ENCODE measurements around the gene CLSTN2.

The CLSTN2 gene

DNA sequence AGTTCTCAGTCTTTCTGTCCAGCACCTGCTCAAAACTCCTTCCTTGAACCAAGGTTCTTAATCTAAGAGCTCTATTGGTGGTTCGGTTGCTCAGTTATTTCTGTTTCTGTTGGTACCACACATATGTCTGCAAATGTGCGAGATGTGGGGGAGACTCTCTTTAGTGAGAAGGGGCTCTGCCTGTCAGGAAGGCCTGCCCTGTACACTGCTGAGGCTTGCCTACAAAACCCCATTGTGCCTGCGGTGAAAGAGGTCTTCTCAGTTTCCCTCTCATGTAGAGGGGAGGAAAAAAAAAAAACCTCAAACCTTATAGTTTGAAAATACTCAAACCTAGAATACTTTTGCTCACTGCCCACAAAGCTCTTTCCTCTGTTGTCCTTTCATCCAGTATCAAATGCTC lies 142.4 kb downstream of the CLSTN2 start:
- no peak overlapping the region for H3K9ac ChIP-seq (ENCODE audit: low read length)
- H3K27ac ChIP-seq (ENCODE audit: low read depth, low read length) = no peak overlapping the region
- no peaks in the 10 kb centered on the region for H3K27me3 ChIP-seq (ENCODE audit: control insufficient read depth, insufficient read depth, low read length)
- no peaks in the 10 kb centered on the region for H3K36me3 ChIP-seq (ENCODE audit: control insufficient read depth, insufficient read depth, low read length)
- no peak overlapping the region for H3K4me3 ChIP-seq (ENCODE audit: low read length)
- no peaks in the 10 kb centered on the region for H3K4me1 ChIP-seq (ENCODE audit: control insufficient read depth, insufficient read depth, low read length)

DNA sequence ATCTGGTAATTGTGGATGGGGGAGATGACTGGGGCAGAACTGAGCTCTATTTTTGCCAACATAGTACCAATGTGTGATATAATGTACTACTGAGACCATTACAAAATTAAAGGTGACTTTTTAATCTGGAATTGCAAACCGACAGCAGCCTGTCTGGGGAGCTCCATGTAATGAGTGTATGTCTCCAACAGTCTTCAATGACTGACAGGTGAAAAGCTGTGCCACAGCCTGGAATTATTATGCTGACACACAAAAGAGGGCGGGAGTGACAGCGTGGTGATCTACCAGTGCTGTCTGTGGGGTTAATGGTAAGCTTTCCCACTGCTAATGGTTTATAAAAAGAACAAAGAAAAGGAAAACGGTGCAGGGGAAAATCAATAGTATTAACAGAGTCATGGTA lies 143.4 kb downstream of the CLSTN2 start:
- no peak overlapping the region for H3K27ac ChIP-seq (ENCODE audit: low read depth, low read length)

DNA sequence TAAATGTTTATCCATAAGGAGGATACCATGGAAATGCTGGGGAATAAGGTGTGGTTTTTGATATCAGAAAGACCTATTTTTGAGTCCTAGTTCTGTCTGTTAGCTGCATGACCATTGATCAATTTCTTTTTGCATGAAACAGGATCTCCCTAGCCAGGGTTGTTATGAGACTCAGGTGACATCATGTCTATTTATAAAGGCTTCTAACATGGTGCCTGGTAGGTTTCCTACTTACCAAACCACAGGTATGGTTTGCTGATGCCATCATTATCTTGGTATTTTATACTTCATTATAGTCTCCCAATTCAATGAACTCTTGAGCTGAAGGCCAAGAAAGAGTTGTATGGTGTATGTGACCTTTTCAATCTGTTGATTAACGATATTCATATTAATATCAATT lies 144.0 kb downstream of the CLSTN2 start:
- Histone ChIP-seq H3K4me1 (ENCODE audit: control insufficient read depth, insufficient read depth, low read length) (no peaks in the 10 kb centered on the region), H3K27me3 (ENCODE audit: control insufficient read depth, insufficient read depth, low read length) (no peaks in the 10 kb centered on the region), H3K36me3 (ENCODE audit: control insufficient read depth, insufficient read depth, low read length) (no peaks in the 10 kb centered on the region), H3K4me3 (ENCODE audit: low read length) (no peak overlapping the region), H3K27ac (ENCODE audit: low read depth, low read length) (no peak overlapping the region), H3K9ac (ENCODE audit: low read length) (no peak overlapping the region)

More for the DNA sequence above, 143.4 kb downstream of the CLSTN2 start:
- Histone ChIP-seq H3K4me3 (ENCODE audit: low read length) (no peak overlapping the region), H3K27me3 (ENCODE audit: control insufficient read depth, insufficient read depth, low read length) (no peaks in the 10 kb centered on the region), H3K9ac (ENCODE audit: low read length) (no peak overlapping the region), H3K4me1 (ENCODE audit: control insufficient read depth, insufficient read depth, low read length) (no peaks in the 10 kb centered on the region), H3K36me3 (ENCODE audit: control insufficient read depth, insufficient read depth, low read length) (no peaks in the 10 kb centered on the region)

DNA sequence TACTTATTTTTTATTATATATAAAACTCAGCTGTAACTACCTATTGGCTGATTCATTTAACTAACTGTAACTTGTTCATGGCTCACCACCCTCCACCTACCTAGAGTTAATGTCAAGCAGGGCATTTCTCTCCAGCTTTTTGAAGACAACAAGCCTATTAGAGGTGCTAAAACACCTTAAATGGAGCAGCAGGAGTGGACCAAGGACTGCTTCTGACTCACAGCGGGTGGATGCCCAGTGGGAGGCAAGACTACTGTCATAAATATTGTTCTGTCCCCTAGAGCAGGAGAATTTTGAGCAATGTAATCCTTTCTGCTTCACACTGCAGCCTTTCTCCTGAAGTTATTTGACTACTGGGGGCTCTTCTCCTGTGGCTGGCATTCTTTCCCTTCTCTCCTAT lies 146.9 kb downstream of the CLSTN2 start:
- no peaks in the 10 kb centered on the region for H3K36me3 ChIP-seq (ENCODE audit: control insufficient read depth, insufficient read depth, low read length)
- no peak overlapping the region for H3K27ac ChIP-seq (ENCODE audit: low read depth, low read length)
- H3K4me1 ChIP-seq (ENCODE audit: control insufficient read depth, insufficient read depth, low read length) = no peaks in the 10 kb centered on the region
- no peak overlapping the region for H3K4me3 ChIP-seq (ENCODE audit: low read length)
- no peaks in the 10 kb centered on the region for H3K27me3 ChIP-seq (ENCODE audit: control insufficient read depth, insufficient read depth, low read length)
- H3K9ac ChIP-seq (ENCODE audit: low read length) = no peak overlapping the region

DNA sequence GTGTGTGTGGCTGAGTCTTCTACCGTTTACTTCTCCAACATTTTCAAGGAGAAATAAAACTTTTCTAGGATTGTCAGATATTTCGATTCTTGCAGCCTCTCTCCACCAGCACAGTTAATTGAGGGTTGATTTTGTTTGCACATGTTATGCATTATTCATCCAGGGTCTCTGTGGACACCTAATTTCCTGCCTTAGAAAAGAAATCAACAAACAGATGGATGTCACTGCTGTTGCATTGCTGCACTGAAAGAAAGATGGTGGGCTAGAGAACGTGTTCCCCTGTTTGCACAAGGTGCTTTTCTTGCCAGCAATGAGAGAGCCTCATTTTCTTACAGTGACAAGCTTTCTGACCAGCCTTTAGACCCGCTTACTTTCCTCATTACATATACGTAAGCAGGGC lies 150.0 kb downstream of the CLSTN2 start:
- Histone ChIP-seq H3K4me3 (ENCODE audit: low read length) (no peak overlapping the region), H3K9ac (ENCODE audit: low read length) (no peak overlapping the region), H3K36me3 (ENCODE audit: control insufficient read depth, insufficient read depth, low read length) (no peaks in the 10 kb centered on the region), H3K27me3 (ENCODE audit: control insufficient read depth, insufficient read depth, low read length) (no peaks in the 10 kb centered on the region), H3K27ac (ENCODE audit: low read depth, low read length) (no peak overlapping the region), H3K4me1 (ENCODE audit: control insufficient read depth, insufficient read depth, low read length) (no peaks in the 10 kb centered on the region)

DNA sequence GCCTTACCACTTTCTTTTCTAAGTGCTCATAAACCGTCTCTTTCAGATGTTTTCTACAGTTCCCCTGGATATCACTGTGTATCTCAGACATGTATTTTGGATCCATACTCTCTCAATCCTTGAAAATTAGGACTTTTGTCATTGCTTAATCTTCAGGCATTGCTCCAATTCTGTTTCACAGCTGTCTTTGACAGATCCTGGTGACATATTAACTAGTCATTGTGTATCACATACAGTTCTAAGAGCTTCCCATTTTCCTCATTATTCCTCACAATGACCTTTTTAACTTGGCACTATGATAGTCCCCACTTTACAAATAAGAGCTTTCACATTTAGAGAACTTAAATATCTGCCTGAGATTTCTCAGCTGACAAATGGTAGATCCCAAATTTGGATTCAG lies 151.7 kb downstream of the CLSTN2 start:
- Histone ChIP-seq H3K4me3 (ENCODE audit: low read length) (no peak overlapping the region), H3K9ac (ENCODE audit: low read length) (no peak overlapping the region), H3K27ac (ENCODE audit: low read depth, low read length) (no peak overlapping the region), H3K27me3 (ENCODE audit: control insufficient read depth, insufficient read depth, low read length) (no peaks in the 10 kb centered on the region), H3K36me3 (ENCODE audit: control insufficient read depth, insufficient read depth, low read length) (no peaks in the 10 kb centered on the region), H3K4me1 (ENCODE audit: control insufficient read depth, insufficient read depth, low read length) (no peaks in the 10 kb centered on the region)

DNA sequence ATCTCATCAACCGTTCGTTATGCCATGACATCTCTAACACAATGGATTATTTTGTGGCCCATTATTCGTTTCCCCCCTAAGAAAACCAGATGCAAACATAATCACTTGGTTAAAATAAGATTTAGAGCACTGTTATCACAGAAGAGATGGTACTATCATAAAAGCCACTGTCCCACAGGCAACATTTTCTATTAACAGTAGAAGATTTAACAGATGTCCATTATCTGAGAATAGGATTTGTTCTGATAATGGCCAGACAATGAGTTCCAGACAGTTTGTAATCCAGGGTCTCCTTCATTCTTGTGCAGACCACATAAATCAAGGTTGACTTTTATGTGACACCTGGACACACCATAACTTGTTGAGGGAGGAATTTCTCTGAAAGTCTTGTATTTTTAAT lies 153.1 kb downstream of the CLSTN2 start:
- H3K36me3 ChIP-seq (ENCODE audit: control insufficient read depth, insufficient read depth, low read length) = no peaks in the 10 kb centered on the region
- no peak overlapping the region for H3K4me3 ChIP-seq (ENCODE audit: low read length)
- H3K9ac ChIP-seq (ENCODE audit: low read length) = no peak overlapping the region
- no peak overlapping the region for H3K27ac ChIP-seq (ENCODE audit: low read depth, low read length)
- no peaks in the 10 kb centered on the region for H3K4me1 ChIP-seq (ENCODE audit: control insufficient read depth, insufficient read depth, low read length)
- no peaks in the 10 kb centered on the region for H3K27me3 ChIP-seq (ENCODE audit: control insufficient read depth, insufficient read depth, low read length)

DNA sequence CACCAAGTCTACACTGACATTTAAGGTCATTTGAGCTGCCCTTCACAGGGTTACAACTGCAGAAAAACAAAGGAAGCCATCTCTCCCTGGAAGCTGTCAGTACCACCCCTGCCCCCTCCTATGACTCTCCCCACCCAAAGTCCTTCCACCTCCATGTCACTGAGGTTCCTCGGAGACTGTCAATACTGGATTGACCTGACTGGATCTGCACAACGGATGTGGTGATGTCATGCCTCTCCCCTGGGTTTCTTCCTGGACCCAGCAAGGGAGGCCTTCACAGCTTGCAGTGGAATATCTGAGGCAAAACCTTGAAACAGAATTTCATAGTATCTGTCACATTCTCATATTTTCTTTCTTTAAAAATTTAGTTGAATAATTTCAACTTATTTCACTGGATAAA lies 153.5 kb downstream of the CLSTN2 start:
- Histone ChIP-seq H3K36me3 (ENCODE audit: control insufficient read depth, insufficient read depth, low read length) (no peaks in the 10 kb centered on the region), H3K27ac (ENCODE audit: low read depth, low read length) (no peak overlapping the region), H3K4me3 (ENCODE audit: low read length) (no peak overlapping the region), H3K9ac (ENCODE audit: low read length) (no peak overlapping the region), H3K27me3 (ENCODE audit: control insufficient read depth, insufficient read depth, low read length) (no peaks in the 10 kb centered on the region), H3K4me1 (ENCODE audit: control insufficient read depth, insufficient read depth, low read length) (no peaks in the 10 kb centered on the region)

DNA sequence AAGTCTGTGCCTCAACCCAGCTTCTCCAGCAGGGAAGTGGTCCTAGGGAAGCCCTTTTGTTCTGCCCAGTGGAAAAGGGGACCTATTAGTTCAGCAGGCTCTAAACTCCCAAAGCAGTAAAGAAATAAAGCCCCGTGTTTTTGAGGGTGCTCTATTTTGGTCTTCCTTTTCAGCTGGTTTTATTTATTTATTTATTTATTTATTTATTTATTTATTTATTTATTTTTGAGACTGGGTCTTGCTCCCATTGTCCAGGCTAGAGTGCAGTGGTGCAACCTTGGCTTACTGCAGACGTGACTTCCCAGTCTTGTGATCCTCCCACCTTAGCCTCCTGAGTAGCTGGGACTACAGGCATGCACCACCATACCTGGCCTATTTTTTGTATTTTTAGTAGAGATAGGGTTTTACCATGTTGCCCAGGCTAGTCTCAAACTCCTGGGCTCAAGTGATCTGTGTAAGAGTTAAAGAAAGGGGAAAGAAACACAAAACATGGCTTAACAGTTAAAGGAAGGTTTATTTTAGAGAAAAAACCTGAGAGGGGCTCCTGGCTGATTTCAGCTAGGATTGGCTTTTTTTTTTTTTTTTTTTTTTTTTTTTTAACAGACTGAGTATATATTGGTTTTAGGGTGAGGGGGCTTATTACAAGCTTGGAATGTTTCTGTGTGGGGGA lies 154.6 kb downstream of the CLSTN2 start:
- Histone ChIP-seq H3K9ac (ENCODE audit: low read length) (no peak overlapping the region), H3K4me1 (ENCODE audit: control insufficient read depth, insufficient read depth, low read length) (peaks cover 3% of the 10 kb centered on the region), H3K27me3 (ENCODE audit: control insufficient read depth, insufficient read depth, low read length) (no peaks in the 10 kb centered on the region), H3K36me3 (ENCODE audit: control insufficient read depth, insufficient read depth, low read length) (no peaks in the 10 kb centered on the region), H3K4me3 (ENCODE audit: low read length) (no peak overlapping the region), H3K27ac (ENCODE audit: low read depth, low read length) (no peak overlapping the region)

DNA sequence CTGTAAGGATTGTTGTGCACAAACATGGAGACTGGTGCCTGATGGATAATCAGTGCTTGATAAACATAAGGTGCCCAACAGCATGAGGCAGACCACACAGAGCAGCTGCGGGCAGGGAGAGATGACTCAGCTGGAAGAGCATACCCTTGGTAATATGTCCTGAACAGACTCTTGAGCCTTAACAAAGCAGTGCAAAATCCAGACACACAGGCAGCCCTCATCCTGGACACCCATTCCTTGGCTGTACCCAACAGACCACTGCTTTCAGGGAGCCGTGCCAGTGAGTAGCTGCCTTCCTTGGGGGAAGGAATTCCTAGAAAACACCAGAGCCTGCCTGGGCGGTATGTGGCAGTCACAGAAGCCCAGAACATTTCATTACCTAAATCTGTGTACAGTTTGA lies 156.2 kb downstream of the CLSTN2 start:
- no peak overlapping the region for H3K4me3 ChIP-seq (ENCODE audit: low read length)
- H3K4me1 ChIP-seq (ENCODE audit: control insufficient read depth, insufficient read depth, low read length) = peaks cover 3% of the 10 kb centered on the region
- H3K36me3 ChIP-seq (ENCODE audit: control insufficient read depth, insufficient read depth, low read length) = no peaks in the 10 kb centered on the region
- H3K9ac ChIP-seq (ENCODE audit: low read length) = no peak overlapping the region
- H3K27ac ChIP-seq (ENCODE audit: low read depth, low read length) = no peak overlapping the region
- no peaks in the 10 kb centered on the region for H3K27me3 ChIP-seq (ENCODE audit: control insufficient read depth, insufficient read depth, low read length)

DNA sequence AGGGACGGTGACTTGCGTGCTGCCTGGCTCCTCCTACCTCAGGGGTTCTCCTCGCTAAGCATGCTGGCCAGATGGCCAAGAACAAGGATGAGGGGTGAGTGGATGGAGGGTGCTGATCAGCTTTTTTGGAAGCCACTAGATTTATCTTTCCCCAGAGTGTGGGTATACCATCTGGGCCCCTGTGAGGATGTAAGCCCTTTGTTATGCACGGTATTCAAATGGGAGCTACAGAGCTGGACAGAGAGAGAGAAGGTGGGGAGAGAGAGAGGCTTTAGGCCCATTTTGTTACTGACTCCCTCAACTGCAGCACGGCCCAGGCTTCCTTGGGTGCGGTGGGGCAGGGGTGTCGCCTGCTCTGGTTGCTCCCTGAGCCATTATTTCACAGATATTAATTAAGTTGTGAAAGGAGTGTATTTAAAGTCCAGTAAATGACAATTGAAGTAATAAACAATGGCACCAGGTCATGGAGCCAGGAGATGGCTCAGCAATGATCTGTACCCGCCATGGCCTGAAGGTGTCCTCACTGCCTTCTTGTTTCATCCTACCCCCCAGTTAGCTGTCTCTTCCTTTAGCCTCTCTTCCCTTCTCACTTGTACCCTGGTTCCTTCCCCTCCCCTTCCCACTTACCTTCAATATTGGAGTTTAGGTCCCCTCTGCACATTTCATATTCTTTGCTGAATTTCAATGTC lies 158.0 kb downstream of the CLSTN2 start:
- no peaks in the 10 kb centered on the region for H3K36me3 ChIP-seq (ENCODE audit: control insufficient read depth, insufficient read depth, low read length)
- H3K27me3 ChIP-seq (ENCODE audit: control insufficient read depth, insufficient read depth, low read length) = no peaks in the 10 kb centered on the region
- no peak overlapping the region for H3K4me3 ChIP-seq (ENCODE audit: low read length)
- H3K9ac ChIP-seq (ENCODE audit: low read length) = no peak overlapping the region
- H3K4me1 ChIP-seq (ENCODE audit: control insufficient read depth, insufficient read depth, low read length) = peaks cover 3% of the 10 kb centered on the region
- no peak overlapping the region for H3K27ac ChIP-seq (ENCODE audit: low read depth, low read length)

DNA sequence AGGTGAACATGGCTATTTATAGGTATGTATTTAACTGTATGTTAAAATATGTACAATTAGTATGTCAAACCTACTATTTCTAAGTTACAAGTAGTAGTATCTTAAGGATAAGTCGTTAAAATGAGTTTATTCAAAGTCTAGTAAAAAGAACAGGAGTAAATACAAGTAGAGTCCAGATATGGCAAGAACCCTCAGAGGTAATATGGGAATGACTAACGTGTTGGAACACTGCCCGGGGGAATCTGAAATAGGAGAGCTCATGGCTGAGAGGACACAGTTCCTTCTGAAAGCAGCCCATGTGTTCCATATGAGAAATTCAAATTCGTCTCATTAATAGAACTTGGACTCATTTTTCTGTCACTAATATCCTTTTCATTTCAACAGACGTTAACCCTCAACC lies 158.8 kb downstream of the CLSTN2 start:
- Histone ChIP-seq H3K9ac (ENCODE audit: low read length) (no peak overlapping the region), H3K27ac (ENCODE audit: low read depth, low read length) (no peak overlapping the region), H3K4me3 (ENCODE audit: low read length) (no peak overlapping the region), H3K27me3 (ENCODE audit: control insufficient read depth, insufficient read depth, low read length) (no peaks in the 10 kb centered on the region), H3K36me3 (ENCODE audit: control insufficient read depth, insufficient read depth, low read length) (no peaks in the 10 kb centered on the region), H3K4me1 (ENCODE audit: control insufficient read depth, insufficient read depth, low read length) (peaks cover 3% of the 10 kb centered on the region)

DNA sequence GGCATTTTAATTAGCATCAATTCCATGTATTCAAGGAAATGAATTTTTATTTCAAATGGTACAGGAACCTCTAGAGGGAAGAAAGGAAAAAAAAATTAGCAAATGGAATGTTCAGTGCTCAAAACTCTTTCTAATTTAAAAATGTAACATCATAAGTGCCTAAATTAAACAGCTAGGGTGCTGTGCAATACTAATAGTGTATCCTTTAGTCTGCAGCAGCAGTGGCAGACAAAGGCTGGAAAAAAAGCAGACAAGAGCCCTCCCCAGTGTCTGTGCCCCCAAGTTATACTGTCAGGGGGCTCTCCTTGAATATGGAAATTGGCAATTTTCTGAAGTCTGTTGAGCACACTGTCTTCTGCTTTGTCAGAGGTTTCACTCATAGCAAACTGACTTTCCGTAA lies 159.5 kb downstream of the CLSTN2 start:
- Histone ChIP-seq H3K36me3 (ENCODE audit: control insufficient read depth, insufficient read depth, low read length) (no peaks in the 10 kb centered on the region), H3K4me3 (ENCODE audit: low read length) (no peak overlapping the region), H3K9ac (ENCODE audit: low read length) (no peak overlapping the region), H3K4me1 (ENCODE audit: control insufficient read depth, insufficient read depth, low read length) (peaks cover 3% of the 10 kb centered on the region), H3K27ac (ENCODE audit: low read depth, low read length) (no peak overlapping the region), H3K27me3 (ENCODE audit: control insufficient read depth, insufficient read depth, low read length) (no peaks in the 10 kb centered on the region)

Data from rectal smooth muscle tissue (tissue), 1 donor.